NCI-H748 (cell line): ENCODE results near the gene DAPK2.

ENCODE experiments used
- DNase-seq: peaks from one replicate; lab custom pipeline; 2025; ENCODE audit not compliant: unreplicated experiment; lab: John Stamatoyannopoulos, UW

The DAPK2 gene

DNA sequence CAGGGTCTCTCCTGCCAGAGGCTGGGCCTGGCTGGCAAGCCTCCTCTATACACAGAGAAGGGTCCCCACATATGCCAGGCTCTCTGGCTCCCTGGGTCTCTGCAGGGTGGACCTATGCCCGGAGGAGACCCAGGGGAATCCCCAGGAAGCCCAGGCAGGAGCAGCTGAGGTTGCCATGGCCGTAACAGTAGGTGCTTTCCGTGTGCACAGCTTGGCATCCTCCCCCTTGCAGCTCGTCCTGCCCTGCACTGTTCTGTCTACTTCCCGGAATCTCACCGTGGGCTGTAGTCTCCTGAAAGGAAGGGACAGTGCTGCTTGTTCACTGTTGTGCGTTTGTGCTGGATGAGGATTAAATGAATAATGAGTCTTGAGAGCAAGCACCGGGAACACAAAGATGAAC, 47.8 kb downstream of the DAPK2 start:
- DNase-seq: no peak

DNA sequence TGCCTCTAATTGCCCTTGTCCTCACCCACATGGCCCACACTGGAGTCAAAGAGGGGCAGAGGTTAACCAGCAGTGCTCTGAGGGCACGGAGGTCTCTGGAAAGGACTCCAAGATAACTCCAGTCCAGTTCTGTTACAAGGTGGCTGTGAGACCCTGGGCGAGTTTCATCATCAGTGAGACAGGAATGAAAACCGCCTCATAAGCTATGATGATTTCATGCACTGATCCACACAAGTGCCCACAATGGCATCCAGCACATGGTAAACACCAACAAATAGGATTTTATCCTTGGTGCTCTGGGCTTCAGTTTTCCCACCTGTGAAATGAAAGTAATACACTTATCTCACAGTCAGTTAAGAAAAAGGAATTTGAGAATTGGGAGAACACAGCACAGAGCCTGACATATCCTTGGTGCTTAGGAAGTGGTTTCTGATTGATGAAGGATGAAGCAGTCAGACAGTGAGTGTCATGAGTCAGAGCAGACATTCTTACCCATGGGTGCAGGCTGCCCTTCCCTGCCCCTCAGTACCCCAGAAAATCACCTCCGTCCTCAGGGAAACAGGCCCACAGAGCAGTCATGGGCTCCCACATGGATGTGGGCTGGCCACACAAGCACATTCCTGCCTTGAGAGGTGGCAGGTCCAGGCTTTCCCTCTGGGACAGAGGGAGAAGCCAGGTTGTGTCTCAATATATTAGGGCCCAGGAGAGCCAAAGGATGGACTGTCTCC, 48.4 kb downstream of the DAPK2 start:
- no peak for DNase-seq

DNA sequence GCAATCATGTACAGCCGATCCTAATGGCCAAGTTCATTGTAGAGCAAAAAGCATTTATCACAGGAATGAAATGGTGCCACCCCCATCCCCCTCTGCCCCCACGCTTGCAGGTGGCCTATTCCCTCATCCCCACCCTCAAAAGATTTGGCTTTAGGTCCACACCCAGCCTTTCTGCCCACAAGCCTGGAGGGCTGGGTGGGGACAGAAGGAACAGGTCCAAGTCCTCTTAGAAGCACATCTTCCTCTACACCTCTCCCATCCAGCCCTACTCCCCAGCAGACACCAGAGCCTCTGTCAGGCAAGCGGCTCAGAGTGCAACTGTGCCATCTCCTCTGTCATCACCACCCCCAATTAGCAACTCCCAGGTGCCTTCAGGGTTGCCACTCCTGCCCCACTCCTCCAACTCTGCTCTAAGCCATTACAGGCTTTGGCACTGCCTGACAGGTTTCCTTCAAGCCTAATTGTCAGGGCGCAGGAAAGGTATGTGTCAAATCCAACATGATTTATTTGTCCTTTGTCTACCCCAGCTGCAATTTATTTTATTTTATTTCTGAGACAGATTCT, 49.4 kb downstream of the DAPK2 start:
- no peak for DNase-seq

DNA sequence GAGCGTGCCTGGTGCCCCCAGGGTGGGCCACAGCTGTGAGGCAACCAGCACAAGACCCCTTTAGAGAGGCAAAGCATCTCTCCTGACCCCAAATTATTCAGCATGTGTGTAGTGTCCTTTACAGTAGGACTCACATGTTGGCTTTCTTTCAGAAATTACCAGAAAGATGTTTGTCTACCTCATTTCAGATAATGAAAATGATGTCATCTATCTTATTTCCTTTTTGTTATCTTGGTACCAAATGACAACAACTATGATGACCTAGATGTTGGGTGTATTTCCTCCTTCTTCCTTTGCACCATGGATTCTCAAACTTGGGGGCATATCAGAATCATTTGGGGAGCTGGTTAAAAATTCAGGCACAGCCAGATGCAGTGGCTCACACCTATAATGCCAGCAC, 50.5 kb downstream of the DAPK2 start:
- no peak for DNase-seq

DNA sequence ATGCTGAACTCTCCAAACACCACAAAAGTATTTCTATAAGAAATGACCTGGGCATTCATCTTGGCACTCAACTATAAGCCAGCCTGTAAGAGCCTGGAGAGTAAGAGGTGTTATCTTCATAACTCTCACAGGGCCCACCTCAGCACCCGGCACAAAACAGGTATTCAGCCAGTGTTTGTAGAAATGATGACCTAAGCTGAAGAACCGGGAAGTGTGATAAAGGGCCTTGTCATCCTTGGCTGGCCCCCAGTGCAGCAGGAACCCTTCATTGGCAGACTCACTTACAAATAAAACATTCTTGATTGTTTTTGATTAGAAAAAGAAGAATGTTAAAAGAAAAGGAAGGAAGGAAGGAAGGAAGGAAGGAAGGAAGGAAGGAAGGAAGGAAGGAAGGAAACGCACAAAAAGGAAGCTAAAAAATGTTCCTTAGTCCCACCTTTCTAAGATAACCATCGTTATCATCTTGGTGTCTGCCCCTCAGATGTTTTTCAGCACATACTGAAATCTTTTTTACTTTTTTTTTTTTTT, 52.1 kb downstream of the DAPK2 start:
- DNase-seq: no peak

DNA sequence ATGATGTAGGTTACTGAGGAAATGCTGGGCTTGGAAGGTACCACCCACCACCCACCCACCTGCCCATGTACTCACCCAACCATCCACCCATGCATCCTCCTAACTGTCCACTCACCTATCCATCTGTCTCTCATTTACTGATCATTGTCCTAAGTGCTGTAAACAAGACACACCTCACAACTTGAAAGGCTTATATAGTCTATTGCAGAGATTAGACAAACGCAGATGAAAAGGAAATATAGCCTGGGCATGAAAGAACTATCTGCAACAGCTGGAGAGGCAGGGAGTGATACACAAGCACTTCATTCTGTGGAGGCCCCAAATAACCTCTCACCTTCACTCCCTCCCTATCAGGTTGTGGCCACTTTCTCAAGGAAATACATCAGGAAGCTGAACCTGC, 54.0 kb downstream of the DAPK2 start:
- DNase-seq: peak; percentile 61

DNA sequence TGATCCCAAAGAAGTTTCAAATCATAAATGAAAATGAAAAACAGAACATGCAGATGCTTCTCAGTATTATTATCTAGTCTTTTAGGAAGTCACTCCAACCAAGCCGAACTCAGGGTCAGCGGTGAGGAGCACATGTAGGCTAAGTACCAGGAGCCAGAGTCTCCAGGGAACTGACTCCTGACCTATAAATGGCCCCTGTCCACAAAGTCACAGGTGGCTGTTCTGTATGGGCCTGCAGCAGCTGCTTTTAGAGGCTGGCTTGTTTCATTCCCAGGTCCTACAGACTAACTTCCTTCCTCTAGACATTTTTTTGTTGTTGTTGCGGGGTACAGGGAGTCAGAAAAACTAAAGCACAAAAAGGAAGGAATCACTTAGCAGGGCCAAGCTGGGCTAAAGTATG, 54.6 kb downstream of the DAPK2 start:
- DNase-seq: no peak

DNA sequence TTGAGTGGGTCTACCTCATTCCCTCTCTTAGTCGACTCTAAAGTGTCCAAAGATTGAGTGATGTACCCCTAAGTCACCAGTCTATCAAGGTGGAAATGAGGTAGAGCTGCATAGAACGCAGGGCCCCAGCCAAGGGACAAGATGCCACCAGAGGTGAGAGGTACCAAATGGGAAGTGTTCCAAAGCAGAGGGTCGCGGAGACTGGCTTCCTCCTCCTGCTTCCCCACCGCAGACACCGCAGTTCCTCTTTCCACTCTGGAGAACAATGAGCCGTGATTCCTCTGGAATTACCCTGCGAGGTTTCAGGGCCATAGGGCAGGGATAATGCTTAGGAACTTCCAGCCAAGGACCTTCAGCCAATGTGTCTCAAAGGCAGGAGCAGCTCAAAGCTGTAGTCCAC, 55.8 kb downstream of the DAPK2 start:
- DNase-seq: no peak

DNA sequence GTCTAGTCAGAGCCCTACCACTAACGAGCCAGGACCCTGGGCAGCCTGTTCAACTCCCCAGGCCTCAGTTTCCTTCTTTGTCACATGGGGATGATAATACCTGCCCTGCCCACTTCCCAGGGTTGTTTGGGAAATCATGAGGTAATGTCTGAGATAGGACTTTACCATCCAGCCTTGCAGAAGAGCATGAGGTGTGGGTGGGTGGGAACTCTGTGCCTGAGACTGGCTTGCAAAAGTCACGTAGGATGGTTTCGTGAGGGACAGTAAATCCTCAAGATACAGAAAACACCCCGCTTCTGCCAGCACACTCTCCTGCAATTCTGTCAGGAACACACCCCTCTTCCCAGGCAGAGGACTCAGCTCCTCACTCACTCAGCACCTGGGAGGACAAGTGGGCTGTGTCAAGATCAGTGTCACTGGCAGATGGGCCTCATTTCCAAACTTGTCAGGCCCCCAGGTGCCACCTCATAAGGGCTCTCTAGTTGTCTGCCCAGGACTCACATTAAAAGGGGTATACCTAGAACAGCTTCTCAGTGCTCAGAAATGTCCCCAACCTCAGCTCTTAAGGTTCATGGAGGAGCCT, 58.4 kb downstream of the DAPK2 start:
- no peak for DNase-seq

DNA sequence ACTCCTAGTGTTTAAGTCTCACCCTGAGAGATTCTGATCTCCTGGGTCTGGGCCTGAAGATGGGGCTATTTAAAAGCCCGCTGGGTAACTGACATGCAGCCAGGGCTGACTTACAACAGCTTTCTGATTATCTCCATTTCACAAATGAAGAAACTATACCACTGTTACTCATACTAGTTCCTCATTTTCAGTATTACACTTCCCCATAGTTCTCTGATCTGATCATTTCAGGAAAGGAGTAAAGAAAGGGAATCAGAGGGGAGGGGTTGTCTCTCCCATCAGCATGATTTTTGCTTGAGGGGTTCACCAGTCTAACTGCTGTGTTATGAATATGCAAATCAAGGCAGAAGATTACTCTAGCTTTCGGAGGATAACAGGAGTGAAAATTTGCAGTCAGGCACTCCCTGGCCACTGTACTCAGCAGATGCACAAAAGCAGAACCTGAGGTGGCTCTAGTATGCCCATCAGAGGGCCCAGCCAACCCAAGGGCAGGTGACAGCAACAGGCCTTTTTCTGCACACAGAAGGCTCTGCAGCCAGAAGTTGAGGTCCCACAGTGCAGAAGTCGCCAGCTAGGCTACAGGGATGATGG, 59.4 kb downstream of the DAPK2 start:
- no peak for DNase-seq

DNA sequence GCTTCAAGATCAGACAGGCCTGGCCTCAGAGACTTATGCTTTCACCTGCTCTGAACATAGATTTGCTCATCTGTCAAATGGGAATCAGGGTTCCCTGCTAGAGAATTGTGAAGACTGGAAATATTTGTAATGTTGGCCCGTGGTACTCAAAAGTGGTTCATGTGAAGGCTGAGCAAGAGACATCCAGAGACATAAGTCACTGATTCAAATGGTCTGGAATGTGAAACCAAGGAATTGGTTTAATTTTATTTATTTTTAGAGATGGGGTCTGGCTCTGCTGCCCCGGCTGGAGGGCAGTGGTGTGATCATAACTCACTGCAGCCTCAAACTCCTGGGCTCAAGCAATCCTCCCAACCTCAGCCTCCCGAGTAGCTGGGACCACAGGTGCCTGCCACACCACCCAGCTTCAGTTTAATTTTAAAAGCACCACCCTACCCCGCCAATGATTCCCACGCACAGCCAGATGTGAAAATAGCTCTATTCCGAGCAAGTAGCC, 60.1 kb downstream of the DAPK2 start:
- no peak for DNase-seq

DNA sequence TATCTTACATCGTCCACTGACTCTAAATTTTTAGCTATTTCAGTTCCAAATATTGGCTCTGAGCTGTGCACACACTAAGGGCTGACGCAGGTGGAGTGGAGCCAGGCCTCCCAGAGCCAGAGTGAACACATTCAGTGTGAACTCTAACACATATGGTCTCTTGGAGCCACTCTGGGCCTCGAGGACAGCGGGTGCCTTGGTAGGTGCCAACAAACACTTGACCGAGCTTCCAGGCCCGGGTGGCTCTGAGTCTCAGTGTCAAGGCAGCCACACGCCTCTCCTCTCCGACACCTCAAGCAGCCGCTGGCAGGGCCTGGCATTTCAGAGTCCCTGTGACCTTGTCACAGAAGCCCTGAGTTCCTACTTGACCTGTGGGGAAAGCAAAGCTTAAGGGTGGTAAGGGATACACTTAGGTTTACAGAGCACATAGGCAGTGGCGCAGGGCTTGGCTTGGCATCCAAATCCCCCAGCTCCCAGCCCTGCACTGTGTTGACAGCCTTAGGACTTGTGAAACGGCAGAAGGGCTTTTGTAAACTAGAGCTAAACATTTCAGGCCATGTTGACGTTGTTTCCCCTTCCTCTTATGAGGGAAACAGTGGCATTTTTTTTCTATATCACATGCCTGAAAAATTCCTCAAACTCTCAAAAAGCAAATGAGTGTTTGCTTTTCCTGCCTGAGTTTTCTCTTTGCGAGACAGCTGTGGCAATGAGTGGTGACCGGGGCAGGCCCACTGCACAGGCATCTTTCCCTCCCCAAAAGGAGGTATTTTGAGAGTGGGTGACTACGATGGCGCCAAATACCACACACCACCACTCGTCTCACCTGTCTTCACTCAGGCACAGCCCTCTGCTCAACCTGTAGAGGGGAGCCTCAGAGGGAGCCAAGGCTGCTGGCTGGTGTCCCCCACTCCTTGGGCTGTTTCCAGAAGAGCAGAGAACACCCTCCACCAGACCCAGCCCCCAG, 60.8 kb downstream of the DAPK2 start:
- no peak for DNase-seq

DNA sequence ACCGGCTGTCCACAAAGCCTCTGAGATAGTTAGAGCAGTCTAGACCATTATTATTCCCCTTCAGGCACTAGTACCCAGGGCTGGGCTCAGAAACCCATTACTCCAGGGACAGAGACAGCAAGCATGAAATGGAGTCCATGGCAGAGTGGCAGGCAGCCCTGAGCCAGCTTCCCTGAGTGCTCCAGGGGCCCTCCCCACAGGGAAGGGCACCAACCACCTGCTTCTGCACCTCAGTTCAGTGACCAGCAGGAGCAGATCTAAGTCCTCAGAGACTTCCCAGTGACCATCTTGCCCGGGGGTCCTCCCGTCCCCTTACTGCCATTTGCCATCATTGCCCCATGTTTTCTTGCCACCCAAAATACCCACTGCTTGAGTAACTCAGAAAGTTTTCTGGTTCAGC, 62.0 kb downstream of the DAPK2 start:
- no peak for DNase-seq

DNA sequence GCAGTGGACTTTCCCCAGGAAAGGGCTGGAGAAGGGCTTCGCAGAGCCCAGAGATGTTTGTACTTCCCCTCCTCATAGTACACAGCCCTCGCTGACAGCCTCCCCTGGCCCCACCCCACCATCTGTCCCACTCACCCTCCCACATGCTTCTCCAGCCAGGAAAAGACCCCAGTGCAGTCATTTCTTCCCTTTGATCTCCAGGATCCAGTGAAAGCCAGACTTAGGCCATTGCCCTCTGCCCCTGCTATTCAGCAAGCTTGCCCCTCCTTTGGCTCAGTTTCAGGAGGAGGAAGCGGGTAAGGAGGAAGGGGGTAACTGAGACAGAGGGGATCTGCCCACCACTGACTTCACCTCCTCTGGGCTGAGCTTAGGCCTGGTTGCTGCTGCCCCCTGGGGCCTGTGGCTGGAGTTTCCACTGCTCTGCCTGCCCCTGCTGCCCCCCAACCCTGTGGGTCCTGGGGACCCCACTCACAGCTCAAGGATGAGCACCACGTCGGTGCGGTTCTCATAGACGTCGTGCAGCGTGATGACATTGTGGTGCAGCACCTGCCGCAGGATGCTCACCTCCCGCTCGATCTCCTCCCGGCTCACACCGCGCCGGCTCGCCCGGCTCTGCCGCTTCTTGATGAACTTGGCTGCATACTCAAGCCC, 63.1 kb downstream of the DAPK2 start:
- DNase-seq: no peak

DNA sequence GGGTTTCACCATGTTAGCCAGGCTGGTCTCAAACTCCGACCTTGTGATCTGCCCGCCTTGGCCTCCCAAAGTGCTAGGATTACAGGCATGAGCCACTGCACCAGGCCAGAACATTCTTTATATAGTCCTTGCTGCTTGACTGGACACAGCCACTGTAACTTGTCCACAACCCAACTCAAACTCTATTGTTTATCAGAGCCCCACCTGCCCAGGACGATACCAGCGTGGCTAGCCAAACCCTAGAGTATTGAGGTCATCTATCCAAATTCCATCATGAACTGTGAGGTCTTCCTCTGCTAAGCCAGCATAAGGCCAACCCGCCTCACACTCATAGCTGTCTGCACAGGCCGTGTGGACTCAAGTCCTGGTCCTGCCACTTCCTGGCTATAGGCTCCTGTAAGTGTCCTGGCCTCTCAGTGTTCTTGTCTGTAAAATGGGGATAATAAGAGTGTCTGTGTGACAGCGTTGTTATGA, 63.9 kb downstream of the DAPK2 start:
- DNase-seq: no peak

DNA sequence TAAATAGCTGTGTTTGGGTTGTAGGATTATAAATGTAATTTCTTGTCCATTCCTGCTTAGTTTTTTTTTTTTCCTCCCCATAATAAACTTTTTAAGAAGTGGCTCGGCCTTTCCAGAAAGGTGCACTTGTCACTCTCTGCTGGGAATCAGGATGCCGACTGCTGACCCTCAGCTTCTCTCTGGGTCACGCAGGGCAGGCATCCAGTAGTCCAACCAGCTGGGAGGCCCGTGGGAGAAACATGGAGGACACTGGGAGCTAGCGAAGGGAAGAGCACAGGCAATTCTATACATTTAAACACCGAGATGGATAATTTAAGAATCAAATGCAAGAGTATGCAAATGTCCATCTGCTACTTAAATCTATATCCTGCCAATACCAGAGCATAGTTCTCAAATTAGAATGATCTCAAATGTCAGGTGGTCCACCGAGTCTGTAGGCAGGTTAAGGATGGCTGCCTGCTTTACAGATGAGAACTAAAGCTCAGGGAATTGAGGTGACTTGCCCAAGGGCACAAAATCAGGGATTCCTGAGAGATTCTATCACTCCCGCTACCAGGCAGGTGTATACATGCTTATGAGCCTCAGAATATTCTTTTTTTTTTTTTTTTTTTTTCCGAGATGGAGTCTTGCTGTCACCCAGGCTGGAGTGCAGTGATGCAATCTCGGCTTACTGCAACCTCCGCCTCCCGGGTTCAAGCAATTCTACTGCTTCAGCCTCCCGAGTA, 64.5 kb downstream of the DAPK2 start:
- DNase-seq: no peak

DNA sequence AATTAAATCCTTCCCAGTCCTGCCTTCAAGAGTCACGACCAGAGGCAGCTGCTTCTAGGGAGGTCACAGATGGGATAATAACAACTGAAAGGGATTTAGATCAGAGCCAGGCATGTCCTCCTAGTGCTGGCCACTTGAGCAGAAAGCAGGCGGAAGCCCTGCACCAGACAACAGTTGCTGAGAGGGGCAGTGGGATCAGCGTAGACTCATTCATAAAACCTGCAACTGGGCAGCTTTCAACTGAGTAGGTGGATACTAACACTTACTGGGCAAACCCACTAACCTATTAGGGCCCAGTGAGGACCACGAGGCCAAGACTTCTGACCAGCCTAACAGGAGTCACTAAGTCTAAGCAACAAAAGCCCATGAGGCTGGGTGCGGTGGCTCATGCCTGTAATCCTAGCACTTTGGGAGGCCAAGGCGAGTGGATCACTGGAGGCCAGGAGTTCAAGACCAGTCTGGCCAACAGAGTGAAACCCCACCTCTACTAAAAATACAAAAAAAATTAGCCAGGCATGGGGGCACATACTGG, 67.0 kb downstream of the DAPK2 start:
- DNase-seq: no peak

DNA sequence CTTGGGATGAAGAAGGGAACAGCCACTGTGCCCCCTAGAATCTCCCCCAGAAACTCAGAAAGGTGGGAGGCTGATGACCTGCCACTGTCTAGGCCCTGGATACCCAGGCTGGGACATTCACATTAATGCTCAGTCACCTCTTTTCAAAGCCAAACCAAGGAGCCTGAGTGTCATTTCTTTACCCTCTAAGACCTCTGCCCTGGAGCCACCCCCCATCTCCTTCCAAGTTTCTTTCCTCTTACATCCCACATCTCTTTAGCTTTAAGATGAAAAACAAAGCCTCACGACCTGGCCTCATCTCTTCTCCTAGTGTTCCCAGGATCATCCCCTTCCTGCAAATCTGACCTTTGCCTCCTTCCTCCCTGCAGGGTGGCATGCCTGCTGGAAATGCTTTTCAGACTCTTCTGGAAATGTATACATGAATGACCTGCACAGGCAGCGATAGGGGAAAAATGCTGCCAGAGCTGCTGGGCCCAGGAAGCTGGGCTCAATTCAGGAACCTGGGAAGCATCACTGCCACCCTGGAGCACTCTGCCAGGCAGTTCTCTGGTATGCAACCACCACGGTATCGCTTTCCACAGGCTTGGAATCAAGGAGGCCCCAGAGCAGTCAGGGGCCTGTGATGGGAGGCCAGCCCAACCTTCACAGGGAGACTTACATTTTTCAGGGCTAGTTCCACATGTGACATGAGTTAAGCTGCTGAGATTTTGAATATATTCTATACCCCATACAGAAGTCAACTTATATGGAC, 67.6 kb downstream of the DAPK2 start:
- DNase-seq: no peak

DNA sequence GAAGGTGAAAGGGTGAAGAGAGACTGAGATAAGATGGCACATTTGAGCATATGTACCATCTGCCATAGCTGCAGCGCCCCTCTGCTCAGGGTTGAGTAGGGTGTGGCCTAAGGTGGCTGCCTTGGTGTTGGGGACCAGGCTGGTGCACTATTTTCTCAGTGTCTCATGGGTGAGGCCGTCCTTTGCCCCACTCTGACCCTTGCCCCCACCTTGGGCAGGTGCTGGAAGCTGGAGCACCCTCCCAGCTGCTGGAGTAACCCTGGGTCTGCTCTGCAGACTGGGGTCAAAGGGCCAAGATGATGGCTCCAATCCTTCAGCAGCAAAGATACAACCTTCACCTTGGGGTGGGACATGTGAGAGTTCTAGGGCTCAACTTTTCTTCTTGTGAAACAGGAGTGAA, 69.2 kb downstream of the DAPK2 start:
- no peak for DNase-seq
